ENCODE measurements around the gene FCHSD2. TPM values are rescaled to one million over a fixed set of nuclear protein-coding genes. Genes with fewer than 3 reads are reported as not detected.

Gene FCHSD2
- total RNA-seq, 4 donors from 2014 or later: 17.0 to 40.0 (median 27.0) TPM

DNA sequence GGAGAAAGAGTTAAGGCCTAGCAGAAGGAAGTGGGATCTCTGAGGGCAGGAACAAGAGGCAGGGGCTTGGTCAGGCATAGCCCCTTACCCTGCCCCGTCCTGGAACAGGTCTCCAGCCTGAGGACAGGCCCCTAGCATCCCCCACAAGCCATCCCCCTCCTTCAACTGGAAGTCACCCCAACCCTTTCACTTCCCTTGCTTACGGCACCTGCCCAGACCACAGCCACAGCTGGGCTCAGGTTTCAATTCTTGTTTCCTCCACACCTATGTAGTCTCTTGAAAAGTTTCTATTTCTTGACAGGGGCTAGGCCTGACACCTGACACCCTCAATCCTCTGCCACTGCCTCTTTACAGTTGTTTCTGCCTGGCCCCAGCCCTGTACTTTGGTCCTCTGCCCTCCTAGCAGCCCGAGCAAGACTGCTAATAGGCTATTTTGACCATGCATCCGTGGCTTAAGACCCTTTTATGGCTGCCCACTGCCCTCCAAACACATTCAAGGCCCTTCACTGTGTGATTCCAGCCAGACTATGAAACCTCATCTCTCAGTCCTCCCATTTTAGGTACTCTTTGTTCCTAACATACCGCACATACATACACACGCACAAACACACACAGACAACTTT lies 10.9 kb upstream of the FCHSD2 start:
- Histone ChIP-seq H3K9me3 (no peaks in the 10 kb centered on the region), H3K4me1 (peaks cover 0 to 29% (median 17%) of the 10 kb centered on the region in 3 donors), H3K36me3 (no peaks in the 10 kb centered on the region), H3K27me3 (no peaks in the 10 kb centered on the region), H3K27ac (peak overlapping the region in 1 of 4 donors; percentile 32), H3K4me3 (no peak overlapping the region)
- 72 to 86% methylated on average over 3 to 6 of the region's 6 CpGs for WGBS, 2 donors (ENCODE audit: low coverage in 1 of 2)
- no peak for ATAC-seq
- TF ChIP-seq EP300 (IDR thresholded peaks at IDR 0.05): no peak
- TF ChIP-seq, protein P1, sequence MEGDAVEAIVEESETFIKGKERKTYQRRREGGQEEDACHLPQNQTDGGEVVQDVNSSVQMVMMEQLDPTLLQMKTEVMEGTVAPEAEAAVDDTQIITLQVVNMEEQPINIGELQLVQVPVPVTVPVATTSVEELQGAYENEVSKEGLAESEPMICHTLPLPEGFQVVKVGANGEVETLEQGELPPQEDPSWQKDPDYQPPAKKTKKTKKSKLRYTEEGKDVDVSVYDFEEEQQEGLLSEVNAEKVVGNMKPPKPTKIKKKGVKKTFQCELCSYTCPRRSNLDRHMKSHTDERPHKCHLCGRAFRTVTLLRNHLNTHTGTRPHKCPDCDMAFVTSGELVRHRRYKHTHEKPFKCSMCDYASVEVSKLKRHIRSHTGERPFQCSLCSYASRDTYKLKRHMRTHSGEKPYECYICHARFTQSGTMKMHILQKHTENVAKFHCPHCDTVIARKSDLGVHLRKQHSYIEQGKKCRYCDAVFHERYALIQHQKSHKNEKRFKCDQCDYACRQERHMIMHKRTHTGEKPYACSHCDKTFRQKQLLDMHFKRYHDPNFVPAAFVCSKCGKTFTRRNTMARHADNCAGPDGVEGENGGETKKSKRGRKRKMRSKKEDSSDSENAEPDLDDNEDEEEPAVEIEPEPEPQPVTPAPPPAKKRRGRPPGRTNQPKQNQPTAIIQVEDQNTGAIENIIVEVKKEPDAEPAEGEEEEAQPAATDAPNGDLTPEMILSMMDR (IDR thresholded peaks at IDR 0.05): no peak
- no peak for TF ChIP-seq POLR2AphosphoS5 (IDR thresholded peaks at IDR 0.05)

DNA sequence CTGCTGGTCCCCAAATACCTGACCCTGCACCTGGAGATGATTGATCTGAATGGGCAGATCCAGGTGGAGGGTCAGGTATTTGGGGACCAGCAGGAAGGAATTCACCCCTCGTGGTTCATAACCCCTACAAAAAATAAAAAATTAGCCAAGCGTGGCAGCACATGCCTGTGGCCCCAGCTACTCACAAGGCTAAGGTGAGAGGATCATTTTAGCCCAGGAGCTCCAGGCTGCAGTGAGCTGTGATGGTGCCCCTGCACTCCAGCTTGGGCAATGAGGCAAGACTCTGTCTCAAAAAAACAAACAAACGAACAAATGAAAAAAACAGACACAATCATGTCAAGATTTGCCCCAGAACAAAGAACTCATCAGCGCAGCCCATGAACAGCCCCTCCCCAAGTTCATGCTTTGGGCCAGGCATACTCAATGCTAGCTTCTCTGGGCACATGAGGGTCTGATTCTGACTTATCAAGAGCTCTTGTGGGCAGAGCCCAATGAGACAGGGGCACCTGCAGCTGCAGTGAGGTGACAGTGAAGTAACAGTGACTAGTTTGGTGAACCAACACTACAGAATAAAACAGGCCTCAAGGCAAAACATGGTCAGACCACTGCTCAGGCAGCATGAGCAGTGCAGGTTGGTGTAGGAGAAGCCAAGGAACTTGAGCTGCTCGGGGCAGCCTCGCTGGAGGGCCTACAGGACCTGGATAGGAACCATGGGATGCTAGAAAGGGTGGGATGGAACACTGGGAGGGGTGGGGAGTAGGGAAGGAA lies 10.2 kb upstream of the FCHSD2 start:
- H3K27ac ChIP-seq: peak overlapping the region in 1 of 4 donors; percentile 32
- H3K9me3 ChIP-seq: no peaks in the 10 kb centered on the region
- peaks cover 0 to 29% (median 16%) of the 10 kb centered on the region in 3 donors for H3K4me1 ChIP-seq
- no peak for ATAC-seq
- no peak overlapping the region for H3K4me3 ChIP-seq
- H3K36me3 ChIP-seq: no peaks in the 10 kb centered on the region
- no peaks in the 10 kb centered on the region for H3K27me3 ChIP-seq
- WGBS, 2 donors (ENCODE audit: low coverage in 1 of 2): 81 to 86% methylated on average over 3 to 4 of the region's 6 CpGs
- TF ChIP-seq POLR2AphosphoS5 (IDR thresholded peaks at IDR 0.05): no peak
- TF ChIP-seq POLR2A (IDR thresholded peaks at IDR 0.05): no peak
- no peak for TF ChIP-seq EP300 (IDR thresholded peaks at IDR 0.05)
- TF ChIP-seq, protein P1 (IDR thresholded peaks at IDR 0.05): no peak

DNA sequence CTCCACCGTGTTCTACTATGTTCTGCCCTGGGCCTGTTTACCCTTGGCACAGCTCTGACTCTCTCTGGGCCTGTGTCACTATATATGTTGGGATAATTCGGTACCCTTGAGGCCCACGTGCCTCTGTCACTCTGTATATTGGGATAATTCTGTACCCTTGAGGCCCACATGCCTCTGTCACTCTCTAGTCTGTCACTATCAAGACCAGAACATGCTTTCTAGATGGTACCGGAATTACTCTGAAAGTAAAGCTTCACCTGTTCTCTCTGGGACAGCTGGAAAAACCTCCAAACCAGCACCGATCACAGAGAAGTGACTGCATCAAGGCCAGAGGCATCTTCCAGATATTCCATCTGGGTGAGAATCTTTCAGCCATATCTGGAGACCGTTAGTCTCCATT lies 9.3 kb upstream of the FCHSD2 start:
- no peaks in the 10 kb centered on the region for H3K9me3 ChIP-seq
- no peak overlapping the region for H3K4me3 ChIP-seq
- 97 to 100% methylated on average over 2 to 5 of the region's 6 CpGs for WGBS, 2 donors (ENCODE audit: low coverage in 1 of 2)
- no peaks in the 10 kb centered on the region for H3K27me3 ChIP-seq
- H3K36me3 ChIP-seq: no peaks in the 10 kb centered on the region
- H3K4me1 ChIP-seq: peaks cover 0 to 27% (median 13%) of the 10 kb centered on the region in 3 donors
- no peak for ATAC-seq
- TF ChIP-seq POLR2AphosphoS5 (IDR thresholded peaks at IDR 0.05) (no peak), EP300 (IDR thresholded peaks at IDR 0.05) (no peak), POLR2A (IDR thresholded peaks at IDR 0.05) (no peak)
- TF ChIP-seq, protein P1 (IDR thresholded peaks at IDR 0.05): no peak
- no peak overlapping the region for H3K27ac ChIP-seq

DNA sequence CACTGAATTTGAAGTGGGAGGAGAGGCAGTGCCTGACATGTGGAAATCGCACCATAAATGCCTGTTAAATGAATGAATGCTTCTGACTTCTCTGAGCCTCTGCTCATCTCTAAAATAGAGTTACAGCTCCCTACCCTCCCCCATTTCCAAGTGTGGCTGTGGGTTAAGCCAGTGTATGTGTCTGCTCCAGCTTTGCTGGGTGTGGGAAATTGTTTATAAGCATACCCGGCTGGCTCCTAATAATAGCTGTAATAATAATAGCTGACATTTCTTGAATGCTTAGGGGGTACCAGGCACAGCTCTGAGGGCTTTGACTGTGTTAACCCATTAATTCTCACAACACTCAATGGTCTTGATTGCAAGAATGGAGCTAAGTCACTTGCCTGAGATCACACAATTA lies 7.0 kb upstream of the FCHSD2 start:
- no peaks in the 10 kb centered on the region for H3K36me3 ChIP-seq
- H3K27me3 ChIP-seq: no peaks in the 10 kb centered on the region
- peak overlapping the region in 3 of 4 donors; percentile 72 to 90 (median 75) for H3K27ac ChIP-seq
- WGBS, 2 donors (ENCODE audit: low coverage in 1 of 2): 0 to 55% methylated on average over 1 to 2 of the region's 2 CpGs
- no peak overlapping the region for H3K4me3 ChIP-seq
- no peaks in the 10 kb centered on the region for H3K9me3 ChIP-seq
- peaks cover 0 to 34% (median 13%) of the 10 kb centered on the region in 3 donors for H3K4me1 ChIP-seq
- TF ChIP-seq, protein P1 (IDR thresholded peaks at IDR 0.05): no peak
- TF ChIP-seq POLR2AphosphoS5 (IDR thresholded peaks at IDR 0.05): no peak
- TF ChIP-seq POLR2A (IDR thresholded peaks at IDR 0.05): no peak
- TF ChIP-seq EP300 (IDR thresholded peaks at IDR 0.05): no peak
- peak; percentile 29 for ATAC-seq

All from gastroesophageal sphincter (tissue), 4 donors.